Liver (tissue), 9 donors: Measurements from ENCODE around the gene ELAC1. TPM values are rescaled to one million over a fixed set of nuclear protein-coding genes. Genes with fewer than 3 reads are reported as not detected.

ENCODE experiments used
- DNase-seq: peaks from one replicate; pipeline ENCODE4 v3.0.0-alpha.2; 2017; ENCODE audit warnings: low spot score
- H3K27ac ChIP-seq, 2 donors: one replicate each; pipeline ENCODE4 v1.7.0; 2013; ENCODE audit warnings: inconsistent platforms in 2 of 2, low read length in 2 of 2, control low read depth in 1 of 2, low read depth in 1 of 2, mild to moderate bottlenecking in 1 of 2
- H3K27me3 ChIP-seq, 4 donors: one replicate each; pipeline versions ENCODE4 v1.6.1 to v1.7.0; 2013; ENCODE audit warnings: low read length in 3 of 4, inconsistent platforms in 1 of 4, mild to moderate bottlenecking in 1 of 4, moderate library complexity in 1 of 4; ENCODE audit not compliant: control insufficient read depth in 4 of 4, insufficient read depth in 4 of 4
- H3K36me3 ChIP-seq, 4 donors: one replicate each; pipeline versions ENCODE4 v1.6.1 to v1.7.0; 2013; ENCODE audit warnings: low read length in 3 of 4, mild to moderate bottlenecking in 3 of 4, low read depth in 1 of 4, moderate library complexity in 1 of 4; ENCODE audit not compliant: control insufficient read depth in 4 of 4, insufficient read depth in 3 of 4
- H3K4me1 ChIP-seq, 4 donors: one replicate each; pipeline versions ENCODE4 v1.6.1 to v1.7.0; 2013; ENCODE audit warnings: low read length in 3 of 4, mild to moderate bottlenecking in 3 of 4, moderate library complexity in 1 of 4; ENCODE audit not compliant: control insufficient read depth in 4 of 4, insufficient read depth in 4 of 4
- H3K4me3 ChIP-seq, 3 donors: one replicate each; pipeline versions ENCODE4 v1.6.1 to v1.7.0; 2013; ENCODE audit warnings: low read length in 3 of 3, control low read depth in 1 of 3, low read depth in 1 of 3, mild to moderate bottlenecking in 1 of 3
- H3K9ac ChIP-seq, 2 donors: one replicate each; pipeline ENCODE4 v1.7.0; 2013; ENCODE audit warnings: low read length in 2 of 2, mild to moderate bottlenecking in 2 of 2, moderate library complexity in 2 of 2, control low read depth in 1 of 2, low read depth in 1 of 2
- H3K9me3 ChIP-seq, 4 donors: one replicate each; pipeline versions ENCODE4 v1.6.1 to v1.7.0; 2013; ENCODE audit warnings: low read length in 3 of 4; ENCODE audit not compliant: control insufficient read depth in 4 of 4
- ATF3 ChIP-seq: IDR thresholded peaks from 2 replicates; pipeline ENCODE4 v1.6.1; 2016; ENCODE audit warnings: antibody characterized with exemption
- FOXA1 ChIP-seq: IDR thresholded peaks from 2 replicates; pipeline ENCODE4 v1.6.1; 2016; ENCODE audit warnings: antibody characterized with exemption
- HNF4A ChIP-seq, 2 donors: conservative IDR thresholded peaks; 2 replicates each; pipeline ENCODE4 v1.6.1; 2016; ENCODE audit warnings: antibody characterized with exemption in 2 of 2, mild to moderate bottlenecking in 2 of 2
- HNF4G ChIP-seq: IDR thresholded peaks from 2 replicates; pipeline ENCODE4 v1.6.1; 2016; ENCODE audit warnings: antibody characterized with exemption
- MAX ChIP-seq: IDR thresholded peaks from 2 replicates; pipeline ENCODE4 v1.6.1; 2016; ENCODE audit warnings: antibody characterized with exemption
- NR2F2 ChIP-seq: IDR thresholded peaks from 2 replicates; pipeline ENCODE4 v1.6.1; 2016; ENCODE audit warnings: antibody characterized with exemption
- RAD21 ChIP-seq, 2 donors: IDR thresholded peaks; 2 replicates each; pipeline ENCODE4 v1.6.1; 2016; ENCODE audit warnings: antibody characterized with exemption in 2 of 2, mild to moderate bottlenecking in 2 of 2
- RXRA ChIP-seq, 2 donors: IDR thresholded peaks; 2 replicates each; pipeline ENCODE4 v1.6.1; 2017 to 2018; ENCODE audit warnings: antibody characterized with exemption in 2 of 2, mild to moderate bottlenecking in 1 of 2
- SP1 ChIP-seq: IDR thresholded peaks from 2 replicates; pipeline ENCODE4 v1.6.1; 2018; ENCODE audit warnings: antibody characterized with exemption, mild to moderate bottlenecking
- TAF1 ChIP-seq: conservative IDR thresholded peaks from 2 replicates; pipeline ENCODE4 v1.6.1; 2016; ENCODE audit warnings: antibody characterized with exemption, mild to moderate bottlenecking
- YY1 ChIP-seq: IDR thresholded peaks from 2 replicates; pipeline ENCODE4 v1.6.1; 2016; ENCODE audit warnings: antibody characterized with exemption, mild to moderate bottlenecking
- WGBS: extraction: QIAGEN DNeasy Blood & Tissue Kit; methylation state at CpG from one replicate; pipeline ENCODE4 v1.1.7; 2013; 5-methylcytosine and 5-hydroxymethylcytosine counted together
- polyA plus RNA-seq, 2 donors: library from polyadenylated mRNA; stranded (reverse) in 1 of 2; unstranded in 1 of 2; fragments of 200-250 nt in 1 of 2; fragments of >200 nt in 1 of 2; fragmentation: Nextera tagmentation in 1 of 2; extraction: Ambion mirVana in 1 of 2; gene quantifications; one replicate each; pipeline versions ENCODE4 v1.2.1 to v1.2.3, GENCODE V29; 2013 to 2015
- total RNA-seq, 2 donors: library from RNA; depleted of rRNA; stranded (reverse); fragments of >200 nt; gene quantifications; one replicate each; pipeline ENCODE4 v1.2.3, GENCODE V29; 2014
- TF ChIP-seq, protein P1 (sequence below): IDR thresholded peaks from 2 replicates; pipeline ENCODE4 v1.6.1; 2016; ENCODE audit warnings: antibody characterized with exemption
- TF ChIP-seq, protein P2 (sequence below): fragments of 150-350 bp; IDR thresholded peaks from 2 replicates; pipeline ENCODE4 v1.5.1; 2017; ENCODE audit warnings: improper control_type of control experiment, low read depth, low read length; ENCODE audit not compliant: missing input control
- donor health status: healthy.
- donor health status: healthy.
- donor health status: healthy.
- donor health status: healthy.
- donor health status: healthy.

The ELAC1 gene
- total and polyA plus RNA-seq, 4 donors, result 4.9 to 10.2 (median 7.0) TPM

DNA sequence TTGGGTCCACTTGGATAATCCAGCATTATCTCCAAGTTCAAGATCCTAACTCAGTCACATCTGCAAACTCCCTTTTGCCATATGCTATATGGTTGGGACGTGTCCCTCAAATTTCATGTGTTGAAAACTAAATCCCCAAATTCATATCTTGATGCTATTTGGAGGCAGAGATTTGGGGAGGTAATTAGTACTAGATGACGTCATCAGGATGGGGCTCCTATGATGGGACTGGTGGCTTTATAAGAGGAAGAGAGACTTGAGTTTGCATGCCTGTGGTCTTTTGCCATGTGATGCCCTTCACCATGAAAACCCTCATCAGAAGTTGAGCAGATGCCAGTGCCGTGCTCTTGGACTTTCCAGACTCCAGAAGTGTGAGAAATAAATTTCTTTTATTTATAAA lies 45.4 kb downstream of the ELAC1 start:
- no peak for DNase-seq
- Histone ChIP-seq H3K9ac (no peak overlapping the region), H3K4me1 (no peaks in the 10 kb centered on the region), H3K27ac (no peak overlapping the region), H3K36me3 (peaks cover 0 to 3% (median 0%) of the 10 kb centered on the region in 4 donors), H3K27me3 (no peaks in the 10 kb centered on the region), H3K9me3 (no peaks in the 10 kb centered on the region), H3K4me3 (no peak overlapping the region)
- 96% methylated on average over 3 of the region's 3 CpGs for WGBS
- TF ChIP-seq RAD21 (IDR thresholded peaks at IDR 0.05) (no peak), TAF1 (no peak)

DNA sequence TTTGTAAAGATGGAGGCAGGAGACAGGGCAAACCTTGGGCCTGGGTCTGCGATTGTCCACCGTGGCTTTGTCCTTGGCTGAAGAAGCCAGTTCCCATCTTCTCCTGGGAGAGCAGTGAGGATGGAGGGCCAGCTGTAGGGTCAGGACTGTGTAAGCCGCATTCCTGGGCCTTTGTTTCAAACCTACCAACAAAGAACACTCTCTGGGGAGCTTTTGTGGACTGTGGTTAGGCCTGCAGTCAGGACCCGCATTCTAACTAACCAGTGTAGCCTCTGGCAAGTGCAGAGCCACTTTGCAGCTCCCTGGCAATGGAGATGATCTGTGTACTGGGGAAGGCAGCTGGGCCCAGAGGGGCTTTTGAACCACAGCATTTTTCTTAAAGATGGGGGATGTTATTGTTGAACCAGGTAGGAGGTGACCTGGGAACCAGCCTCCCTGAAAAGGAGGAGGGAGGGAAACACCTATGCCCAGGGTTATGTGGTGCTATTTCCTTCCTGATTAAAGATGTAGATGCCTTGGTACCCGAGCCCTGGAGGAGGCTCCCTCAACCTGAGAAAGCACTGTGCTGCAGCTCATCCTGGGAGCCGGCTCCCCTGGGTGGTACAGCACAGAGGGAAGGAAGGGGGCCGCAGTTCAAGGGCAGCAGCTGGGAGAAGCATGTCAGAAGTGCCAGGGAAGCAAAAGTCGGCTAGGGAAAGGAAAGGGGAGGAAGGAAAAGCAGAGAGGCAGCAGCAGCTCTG lies 49.5 kb downstream of the ELAC1 start:
- 86% methylated on average over 8 of the region's 8 CpGs for WGBS
- Histone ChIP-seq H3K27ac (no peak overlapping the region), H3K4me3 (no peak overlapping the region), H3K9ac (no peak overlapping the region), H3K27me3 (no peaks in the 10 kb centered on the region), H3K36me3 (peaks cover 0 to 3% (median 0%) of the 10 kb centered on the region in 4 donors), H3K9me3 (no peaks in the 10 kb centered on the region), H3K4me1 (no peaks in the 10 kb centered on the region)
- DNase-seq, result no peak
- no peak for TF ChIP-seq NR2F2

DNA sequence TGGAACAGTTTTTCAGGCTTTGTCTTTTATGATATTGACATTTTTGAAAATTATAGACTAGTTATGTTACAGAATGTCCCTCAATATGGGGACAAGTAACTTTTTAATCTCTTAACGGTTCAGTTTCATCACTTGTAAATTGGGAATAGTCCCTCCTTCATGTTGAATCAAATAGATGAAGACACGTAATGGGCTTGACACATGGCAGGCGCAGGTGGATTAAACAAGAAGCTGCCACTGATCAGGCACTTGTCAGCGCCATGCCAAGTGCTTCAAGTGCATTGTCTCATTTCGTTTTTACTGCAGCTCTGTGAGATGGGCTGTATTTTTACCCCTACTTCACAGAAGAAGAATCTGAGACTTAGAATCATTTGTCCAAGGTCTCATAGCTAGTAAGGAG lies 52.7 kb downstream of the ELAC1 start:
- no peaks in the 10 kb centered on the region for H3K27me3 ChIP-seq
- TF ChIP-seq, protein P1, sequence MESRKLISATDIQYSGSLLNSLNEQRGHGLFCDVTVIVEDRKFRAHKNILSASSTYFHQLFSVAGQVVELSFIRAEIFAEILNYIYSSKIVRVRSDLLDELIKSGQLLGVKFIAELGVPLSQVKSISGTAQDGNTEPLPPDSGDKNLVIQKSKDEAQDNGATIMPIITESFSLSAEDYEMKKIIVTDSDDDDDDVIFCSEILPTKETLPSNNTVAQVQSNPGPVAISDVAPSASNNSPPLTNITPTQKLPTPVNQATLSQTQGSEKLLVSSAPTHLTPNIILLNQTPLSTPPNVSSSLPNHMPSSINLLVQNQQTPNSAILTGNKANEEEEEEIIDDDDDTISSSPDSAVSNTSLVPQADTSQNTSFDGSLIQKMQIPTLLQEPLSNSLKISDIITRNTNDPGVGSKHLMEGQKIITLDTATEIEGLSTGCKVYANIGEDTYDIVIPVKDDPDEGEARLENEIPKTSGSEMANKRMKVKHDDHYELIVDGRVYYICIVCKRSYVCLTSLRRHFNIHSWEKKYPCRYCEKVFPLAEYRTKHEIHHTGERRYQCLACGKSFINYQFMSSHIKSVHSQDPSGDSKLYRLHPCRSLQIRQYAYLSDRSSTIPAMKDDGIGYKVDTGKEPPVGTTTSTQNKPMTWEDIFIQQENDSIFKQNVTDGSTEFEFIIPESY, result no peak
- TF ChIP-seq NR2F2, result no peak
- H3K4me3 ChIP-seq, result no peak overlapping the region
- no peak overlapping the region for H3K9ac ChIP-seq
- no peak overlapping the region for H3K27ac ChIP-seq
- H3K36me3 ChIP-seq, result peaks cover 0 to 8% (median 1%) of the 10 kb centered on the region in 4 donors
- DNase-seq, result no peak
- H3K4me1 ChIP-seq, result no peaks in the 10 kb centered on the region
- H3K9me3 ChIP-seq, result no peaks in the 10 kb centered on the region
- 86% methylated on average over 5 of the region's 5 CpGs for WGBS

DNA sequence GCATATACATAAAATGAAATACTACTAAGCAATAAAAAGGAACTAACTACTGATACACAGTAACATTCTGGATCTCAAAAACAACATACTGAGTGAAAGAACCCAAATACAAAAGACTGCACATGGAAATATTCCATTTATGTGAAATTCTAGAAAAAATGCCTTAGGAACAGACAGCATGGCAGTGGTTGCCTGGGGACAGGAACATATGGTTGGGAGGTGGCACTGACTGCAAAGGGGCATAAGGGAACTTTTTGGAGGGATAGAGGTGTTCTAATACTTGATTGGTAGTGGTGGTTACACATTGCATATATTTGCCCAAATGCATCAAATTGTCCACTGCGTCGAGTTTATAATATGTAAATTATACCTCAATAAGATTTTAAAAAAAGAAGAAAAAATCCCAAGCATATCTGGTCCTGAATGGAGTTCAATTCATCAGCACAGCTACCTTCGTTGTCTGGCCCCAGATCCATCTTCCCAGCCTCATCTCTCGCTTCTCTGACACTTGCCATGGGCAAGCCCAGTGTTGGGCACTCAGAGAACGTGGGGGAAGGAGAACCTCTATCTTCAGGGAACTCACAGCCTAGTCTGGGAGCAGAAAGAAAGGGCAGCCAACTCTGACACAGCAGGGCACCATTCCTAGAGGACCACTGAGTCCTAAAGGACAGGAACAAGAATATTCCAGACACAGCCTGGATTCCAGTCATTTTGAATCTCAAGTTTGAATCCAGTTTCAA lies 53.6 kb downstream of the ELAC1 start:
- 95% methylated on average over 5 of the region's 5 CpGs for WGBS
- H3K4me3 ChIP-seq, result no peak overlapping the region
- no peaks in the 10 kb centered on the region for H3K27me3 ChIP-seq
- H3K36me3 ChIP-seq, result peaks cover 0 to 15% (median 1%) of the 10 kb centered on the region in 4 donors
- no peak for DNase-seq
- no peak overlapping the region for H3K9ac ChIP-seq
- TF ChIP-seq MAX (no peak), HNF4A (conservative IDR thresholded peaks at IDR 0.05) (no peak), FOXA1 (no peak), TAF1 (no peak), ATF3 (no peak), SP1 (no peak), RXRA (IDR thresholded peaks at IDR 0.05) (no peak), YY1 (no peak), HNF4G (no peak)
- TF ChIP-seq, protein P2, sequence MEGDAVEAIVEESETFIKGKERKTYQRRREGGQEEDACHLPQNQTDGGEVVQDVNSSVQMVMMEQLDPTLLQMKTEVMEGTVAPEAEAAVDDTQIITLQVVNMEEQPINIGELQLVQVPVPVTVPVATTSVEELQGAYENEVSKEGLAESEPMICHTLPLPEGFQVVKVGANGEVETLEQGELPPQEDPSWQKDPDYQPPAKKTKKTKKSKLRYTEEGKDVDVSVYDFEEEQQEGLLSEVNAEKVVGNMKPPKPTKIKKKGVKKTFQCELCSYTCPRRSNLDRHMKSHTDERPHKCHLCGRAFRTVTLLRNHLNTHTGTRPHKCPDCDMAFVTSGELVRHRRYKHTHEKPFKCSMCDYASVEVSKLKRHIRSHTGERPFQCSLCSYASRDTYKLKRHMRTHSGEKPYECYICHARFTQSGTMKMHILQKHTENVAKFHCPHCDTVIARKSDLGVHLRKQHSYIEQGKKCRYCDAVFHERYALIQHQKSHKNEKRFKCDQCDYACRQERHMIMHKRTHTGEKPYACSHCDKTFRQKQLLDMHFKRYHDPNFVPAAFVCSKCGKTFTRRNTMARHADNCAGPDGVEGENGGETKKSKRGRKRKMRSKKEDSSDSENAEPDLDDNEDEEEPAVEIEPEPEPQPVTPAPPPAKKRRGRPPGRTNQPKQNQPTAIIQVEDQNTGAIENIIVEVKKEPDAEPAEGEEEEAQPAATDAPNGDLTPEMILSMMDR, result no peak
- TF ChIP-seq, protein P1, result no peak
- no peak overlapping the region for H3K27ac ChIP-seq
- H3K9me3 ChIP-seq, result no peaks in the 10 kb centered on the region
- H3K4me1 ChIP-seq, result no peaks in the 10 kb centered on the region
